GM23338 (cell line): ENCODE results near the gene ZNF480. TPM values are rescaled to one million over a fixed set of nuclear protein-coding genes. Genes with fewer than 3 reads are reported as not detected.

Experiments used
- ATAC-seq: fragments of 200-7000 bp; cut with Tn5 transposase; 3 replicates; pipeline ENCODE4 v1.9.1; 2020
- DNase-seq: peaks from one replicate; pipeline ENCODE4 v3.0.0-alpha.2; 2015; ENCODE audit warnings: low spot score
- H2AFZ ChIP-seq: fragments of 200-600 bp; sonication (generic); 2 replicates; pipeline ENCODE4 v1.8.0; 2016; ENCODE audit warnings: antibody characterized with exemption, mild to moderate bottlenecking, moderate library complexity
- H3F3A ChIP-seq: fragments of 200-600 bp; sonication (generic); replicated peaks from 2 replicates; pipeline ENCODE4 v1.8.0; 2017; ENCODE audit warnings: antibody characterized with exemption, mixed run types, low read depth
- H3K27ac ChIP-seq: fragments of 200-600 bp; sonication (generic); 2 replicates; pipeline ENCODE4 v1.6.1; 2016; ENCODE audit warnings: low read depth
- H3K27me3 ChIP-seq: fragments of 200-600 bp; sonication (generic); 2 replicates; pipeline ENCODE4 v1.8.0; 2016; ENCODE audit warnings: mild to moderate bottlenecking, mixed run types, moderate library complexity; ENCODE audit not compliant: insufficient read depth
- H3K36me3 ChIP-seq: fragments of 200-600 bp; sonication (generic); 2 replicates; pipeline ENCODE4 v1.8.0; 2016; ENCODE audit warnings: mild to moderate bottlenecking; ENCODE audit not compliant: insufficient read depth
- H3K4me1 ChIP-seq: fragments of 200-600 bp; sonication (generic); 2 replicates; pipeline ENCODE4 v1.8.0; 2016; ENCODE audit warnings: mild to moderate bottlenecking, moderate library complexity; ENCODE audit not compliant: insufficient read depth
- H3K4me2 ChIP-seq: fragments of 200-600 bp; sonication (generic); 2 replicates; pipeline ENCODE4 v1.7.1; 2017; ENCODE audit warnings: mixed run types
- H3K4me3 ChIP-seq: fragments of 200-600 bp; sonication (generic); 2 replicates; pipeline ENCODE4 v1.6.1; 2016; ENCODE audit warnings: mixed run types
- H3K79me2 ChIP-seq: fragments of 200-600 bp; sonication (generic); replicated peaks from 2 replicates; pipeline ENCODE4 v1.8.0; 2017; ENCODE audit warnings: mild to moderate bottlenecking; ENCODE audit not compliant: insufficient read depth
- H3K9me2 ChIP-seq: fragments of 200-600 bp; sonication (generic); 2 replicates; pipeline ENCODE4 v1.8.0; 2017; ENCODE audit not compliant: insufficient read depth
- H4K20me1 ChIP-seq: fragments of 200-600 bp; sonication (generic); replicated peaks from 2 replicates; pipeline ENCODE4 v1.8.0; 2017; ENCODE audit warnings: mild to moderate bottlenecking; ENCODE audit not compliant: insufficient read depth
- H3K27ac Mint-ChIP-seq: 2 replicates; pipeline ENCODE4 v1.8.0; 2020; ENCODE audit warnings: inconsistent platforms, mild to moderate bottlenecking, moderate library complexity, mixed read lengths
- H3K27me3 Mint-ChIP-seq: 3 replicates; pipeline ENCODE4 v1.8.0; 2022; ENCODE audit warnings: low read depth, mild to moderate bottlenecking, moderate library complexity, mixed read lengths, inconsistent platforms; ENCODE audit not compliant: insufficient read depth, poor library complexity
- H3K36me3 Mint-ChIP-seq: 3 replicates; pipeline ENCODE4 v1.8.0; 2021; ENCODE audit warnings: low read depth, mild to moderate bottlenecking, inconsistent platforms, moderate library complexity, mixed read lengths
- H3K4me1 Mint-ChIP-seq: 3 replicates; pipeline ENCODE4 v1.8.0; 2020; ENCODE audit warnings: mild to moderate bottlenecking, inconsistent platforms, mixed read lengths
- H3K4me3 Mint-ChIP-seq: 3 replicates; pipeline ENCODE4 v1.8.0; 2021; ENCODE audit warnings: moderate library complexity, mild to moderate bottlenecking, inconsistent platforms, mixed read lengths
- H3K9me3 Mint-ChIP-seq: 3 replicates; pipeline ENCODE4 v1.8.0; 2020; ENCODE audit warnings: moderate library complexity, mild to moderate bottlenecking, inconsistent platforms, mixed read lengths
- CREB1 ChIP-seq: fragments of 250-450 bp; sonication (Bioruptor Pico); IDR thresholded peaks from 2 replicates; pipeline ENCODE4 v1.5.0; 2020; ENCODE audit warnings: low read depth, mild to moderate bottlenecking, moderate library complexity
- ETS1 ChIP-seq: IDR thresholded peaks from 2 replicates; pipeline ENCODE4 v1.6.1; 2016; ENCODE audit warnings: antibody characterized with exemption
- EZH2 ChIP-seq: fragments of 200-600 bp; sonication (generic); IDR thresholded peaks from one replicate; pipeline ENCODE4 v1.8.0; 2017; ENCODE audit warnings: antibody characterized with exemption, mild to moderate bottlenecking, low read depth; ENCODE audit not compliant: unreplicated experiment
- EZH2phosphoT487 ChIP-seq: fragments of 200-600 bp; sonication (generic); IDR thresholded peaks from one replicate; pipeline ENCODE4 v1.8.1; 2018; ENCODE audit warnings: antibody characterized with exemption; ENCODE audit not compliant: unreplicated experiment
- JUNB ChIP-seq: IDR thresholded peaks from one replicate; pipeline ENCODE4 v1.6.1; 2016; ENCODE audit warnings: antibody characterized with exemption; ENCODE audit not compliant: unreplicated experiment
- NANOG ChIP-seq: IDR thresholded peaks from 2 replicates; pipeline ENCODE4 v1.6.1; 2016; ENCODE audit warnings: antibody characterized with exemption, borderline replicate concordance
- POLR2AphosphoS5 ChIP-seq: IDR thresholded peaks from 2 replicates; pipeline ENCODE4 v1.6.1; 2016; ENCODE audit warnings: antibody characterized with exemption, low read depth
- REST ChIP-seq: IDR thresholded peaks from one replicate; pipeline ENCODE4 v1.6.1; 2018; ENCODE audit warnings: antibody characterized with exemption; ENCODE audit not compliant: unreplicated experiment
- STAT1 ChIP-seq: IDR thresholded peaks from one replicate; pipeline ENCODE4 v1.6.1; 2016; ENCODE audit warnings: antibody characterized with exemption; ENCODE audit not compliant: unreplicated experiment
- ZNF114 ChIP-seq: fragments of 250-450 bp; sonication (Bioruptor Pico); IDR thresholded peaks from 2 replicates; pipeline ENCODE4 v1.5.0; 2020; ENCODE audit warnings: mild to moderate bottlenecking, moderate library complexity
- ZNF331 ChIP-seq: fragments of 250-450 bp; sonication (Bioruptor Pico); IDR thresholded peaks from 2 replicates; pipeline ENCODE4 v1.5.0; 2020; ENCODE audit warnings: low read depth, mild to moderate bottlenecking, moderate library complexity
- polyA plus RNA-seq: library from polyadenylated mRNA; unstranded; fragments of >200 nt; fragmentation: Nextera tagmentation; extraction: Ambion mirVana; gene quantifications from 2 replicates; pipeline ENCODE4 v1.2.1, GENCODE V29; 2016
- total RNA-seq: library from RNA; depleted of rRNA; stranded (reverse); fragments of >200 nt; shearing (Covaris generic); gene quantifications from 2 replicates; pipeline ENCODE4 v1.2.3, GENCODE V29; 2014
- TF ChIP-seq, protein P1 (sequence below), 2 experiments: fragments of 200-600 bp in 1 of 2; sonication (generic) in 1 of 2; conservative IDR thresholded peaks; 2 replicates each; pipeline versions ENCODE4 v1.5.1 to v1.6.1; 2016 to 2017; ENCODE audit warnings: antibody characterized with exemption in 2 of 2, low read depth in 2 of 2, mild to moderate bottlenecking in 2 of 2, moderate library complexity in 1 of 2
- TF ChIP-seq, protein P2 (sequence below): fragments of 250-450 bp; sonication (Bioruptor Pico); IDR thresholded peaks from 2 replicates; pipeline ENCODE4 v1.5.0; 2020; ENCODE audit warnings: mild to moderate bottlenecking, moderate library complexity

The ZNF480 gene
- total and polyA plus RNA-seq, 2 experiments from 2014 or later: 34.1 to 37.9 TPM

DNA sequence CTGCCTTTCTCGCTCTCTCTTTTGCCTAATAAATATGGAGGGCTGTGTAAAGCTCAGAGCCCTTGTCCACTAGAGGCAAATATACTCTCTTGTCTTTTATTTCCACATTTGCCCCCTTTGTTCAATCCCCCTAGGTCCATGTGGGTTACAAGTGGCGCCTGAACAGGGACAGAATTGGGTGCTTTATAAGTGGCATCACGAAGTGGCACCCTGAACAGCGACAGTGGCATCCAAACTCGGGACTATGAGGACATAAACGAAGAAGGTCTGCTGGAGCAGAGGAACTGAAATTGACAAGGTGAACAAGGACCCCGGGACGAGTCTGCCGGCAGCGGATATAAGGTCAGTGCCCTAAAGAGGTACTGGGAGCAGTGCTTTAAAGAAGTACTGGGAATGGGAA lies 34.8 kb downstream of the ZNF480 start:
- Mint-ChIP-seq H3K9me3 (peaks cover 82% of the 10 kb centered on the region), H3K27ac (no peak overlapping the region), H3K36me3 (peaks cover 44% of the 10 kb centered on the region), H3K27me3 (peaks cover 9% of the 10 kb centered on the region), H3K4me1 (no peaks in the 10 kb centered on the region), H3K4me3 (no peak overlapping the region)
- no peaks in the 10 kb centered on the region for H3K4me1 ChIP-seq
- H3K4me2 ChIP-seq: no peak overlapping the region
- H2AFZ ChIP-seq: no peak overlapping the region
- H3K27me3 ChIP-seq: no peaks in the 10 kb centered on the region
- H3K36me3 ChIP-seq: no peaks in the 10 kb centered on the region
- DNase-seq (no peak), ATAC-seq (no peak)
- no peaks in the 10 kb centered on the region for H3K9me2 ChIP-seq
- no peak overlapping the region for H3K4me3 ChIP-seq
- no peak overlapping the region for H3K27ac ChIP-seq
- H3K79me2 ChIP-seq: no peaks in the 10 kb centered on the region
- TF ChIP-seq, protein P1, sequence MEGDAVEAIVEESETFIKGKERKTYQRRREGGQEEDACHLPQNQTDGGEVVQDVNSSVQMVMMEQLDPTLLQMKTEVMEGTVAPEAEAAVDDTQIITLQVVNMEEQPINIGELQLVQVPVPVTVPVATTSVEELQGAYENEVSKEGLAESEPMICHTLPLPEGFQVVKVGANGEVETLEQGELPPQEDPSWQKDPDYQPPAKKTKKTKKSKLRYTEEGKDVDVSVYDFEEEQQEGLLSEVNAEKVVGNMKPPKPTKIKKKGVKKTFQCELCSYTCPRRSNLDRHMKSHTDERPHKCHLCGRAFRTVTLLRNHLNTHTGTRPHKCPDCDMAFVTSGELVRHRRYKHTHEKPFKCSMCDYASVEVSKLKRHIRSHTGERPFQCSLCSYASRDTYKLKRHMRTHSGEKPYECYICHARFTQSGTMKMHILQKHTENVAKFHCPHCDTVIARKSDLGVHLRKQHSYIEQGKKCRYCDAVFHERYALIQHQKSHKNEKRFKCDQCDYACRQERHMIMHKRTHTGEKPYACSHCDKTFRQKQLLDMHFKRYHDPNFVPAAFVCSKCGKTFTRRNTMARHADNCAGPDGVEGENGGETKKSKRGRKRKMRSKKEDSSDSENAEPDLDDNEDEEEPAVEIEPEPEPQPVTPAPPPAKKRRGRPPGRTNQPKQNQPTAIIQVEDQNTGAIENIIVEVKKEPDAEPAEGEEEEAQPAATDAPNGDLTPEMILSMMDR (conservative IDR thresholded peaks at IDR 0.05; ENCODE audit: low read depth in 2 of 2): no peak
- TF ChIP-seq ETS1 (no peak), ZNF114 (CRISPR knock-in tag) (no peak), EZH2 (no peak), EZH2phosphoT487 (no peak), NANOG (no peak), POLR2AphosphoS5 (no peak), STAT1 (no peak), REST (no peak), CREB1 (no peak), JUNB (no peak), ZNF331 (CRISPR knock-in tag) (no peak)
- TF ChIP-seq, protein P2, sequence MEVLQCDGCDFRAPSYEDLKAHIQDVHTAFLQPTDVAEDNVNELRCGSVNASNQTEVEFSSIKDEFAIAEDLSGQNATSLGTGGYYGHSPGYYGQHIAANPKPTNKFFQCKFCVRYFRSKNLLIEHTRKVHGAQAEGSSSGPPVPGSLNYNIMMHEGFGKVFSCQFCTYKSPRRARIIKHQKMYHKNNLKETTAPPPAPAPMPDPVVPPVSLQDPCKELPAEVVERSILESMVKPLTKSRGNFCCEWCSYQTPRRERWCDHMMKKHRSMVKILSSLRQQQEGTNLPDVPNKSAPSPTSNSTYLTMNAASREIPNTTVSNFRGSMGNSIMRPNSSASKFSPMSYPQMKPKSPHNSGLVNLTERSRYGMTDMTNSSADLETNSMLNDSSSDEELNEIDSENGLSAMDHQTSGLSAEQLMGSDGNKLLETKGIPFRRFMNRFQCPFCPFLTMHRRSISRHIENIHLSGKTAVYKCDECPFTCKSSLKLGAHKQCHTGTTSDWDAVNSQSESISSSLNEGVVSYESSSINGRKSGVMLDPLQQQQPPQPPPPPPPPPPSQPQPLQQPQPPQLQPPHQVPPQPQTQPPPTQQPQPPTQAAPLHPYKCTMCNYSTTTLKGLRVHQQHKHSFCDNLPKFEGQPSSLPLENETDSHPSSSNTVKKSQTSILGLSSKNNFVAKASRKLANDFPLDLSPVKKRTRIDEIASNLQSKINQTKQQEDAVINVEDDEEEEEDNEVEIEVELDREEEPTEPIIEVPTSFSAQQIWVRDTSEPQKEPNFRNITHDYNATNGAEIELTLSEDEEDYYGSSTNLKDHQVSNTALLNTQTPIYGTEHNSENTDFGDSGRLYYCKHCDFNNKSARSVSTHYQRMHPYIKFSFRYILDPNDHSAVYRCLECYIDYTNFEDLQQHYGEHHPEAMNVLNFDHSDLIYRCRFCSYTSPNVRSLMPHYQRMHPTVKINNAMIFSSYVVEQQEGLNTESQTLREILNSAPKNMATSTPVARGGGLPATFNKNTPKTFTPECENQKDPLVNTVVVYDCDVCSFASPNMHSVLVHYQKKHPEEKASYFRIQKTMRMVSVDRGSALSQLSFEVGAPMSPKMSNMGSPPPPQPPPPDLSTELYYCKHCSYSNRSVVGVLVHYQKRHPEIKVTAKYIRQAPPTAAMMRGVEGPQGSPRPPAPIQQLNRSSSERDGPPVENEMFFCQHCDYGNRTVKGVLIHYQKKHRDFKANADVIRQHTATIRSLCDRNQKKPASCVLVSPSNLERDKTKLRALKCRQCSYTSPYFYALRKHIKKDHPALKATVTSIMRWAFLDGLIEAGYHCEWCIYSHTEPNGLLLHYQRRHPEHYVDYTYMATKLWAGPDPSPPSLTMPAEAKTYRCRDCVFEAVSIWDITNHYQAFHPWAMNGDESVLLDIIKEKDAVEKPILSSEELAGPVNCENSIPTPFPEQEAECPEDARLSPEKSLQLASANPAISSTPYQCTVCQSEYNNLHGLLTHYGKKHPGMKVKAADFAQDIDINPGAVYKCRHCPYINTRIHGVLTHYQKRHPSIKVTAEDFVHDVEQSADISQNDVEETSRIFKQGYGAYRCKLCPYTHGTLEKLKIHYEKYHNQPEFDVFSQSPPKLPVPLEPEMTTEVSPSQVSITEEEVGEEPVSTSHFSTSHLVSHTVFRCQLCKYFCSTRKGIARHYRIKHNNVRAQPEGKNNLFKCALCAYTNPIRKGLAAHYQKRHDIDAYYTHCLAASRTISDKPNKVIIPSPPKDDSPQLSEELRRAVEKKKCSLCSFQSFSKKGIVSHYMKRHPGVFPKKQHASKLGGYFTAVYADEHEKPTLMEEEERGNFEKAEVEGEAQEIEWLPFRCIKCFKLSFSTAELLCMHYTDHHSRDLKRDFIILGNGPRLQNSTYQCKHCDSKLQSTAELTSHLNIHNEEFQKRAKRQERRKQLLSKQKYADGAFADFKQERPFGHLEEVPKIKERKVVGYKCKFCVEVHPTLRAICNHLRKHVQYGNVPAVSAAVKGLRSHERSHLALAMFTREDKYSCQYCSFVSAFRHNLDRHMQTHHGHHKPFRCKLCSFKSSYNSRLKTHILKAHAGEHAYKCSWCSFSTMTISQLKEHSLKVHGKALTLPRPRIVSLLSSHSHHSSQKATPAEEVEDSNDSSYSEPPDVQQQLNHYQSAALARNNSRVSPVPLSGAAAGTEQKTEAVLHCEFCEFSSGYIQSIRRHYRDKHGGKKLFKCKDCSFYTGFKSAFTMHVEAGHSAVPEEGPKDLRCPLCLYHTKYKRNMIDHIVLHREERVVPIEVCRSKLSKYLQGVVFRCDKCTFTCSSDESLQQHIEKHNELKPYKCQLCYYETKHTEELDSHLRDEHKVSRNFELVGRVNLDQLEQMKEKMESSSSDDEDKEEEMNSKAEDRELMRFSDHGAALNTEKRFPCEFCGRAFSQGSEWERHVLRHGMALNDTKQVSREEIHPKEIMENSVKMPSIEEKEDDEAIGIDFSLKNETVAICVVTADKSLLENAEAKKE (CRISPR knock-in tag): no peak
- H3F3A ChIP-seq: no peaks in the 10 kb centered on the region
- no peaks in the 10 kb centered on the region for H4K20me1 ChIP-seq
